ENCODE measurements around the gene CBFA2T3.

DNA sequence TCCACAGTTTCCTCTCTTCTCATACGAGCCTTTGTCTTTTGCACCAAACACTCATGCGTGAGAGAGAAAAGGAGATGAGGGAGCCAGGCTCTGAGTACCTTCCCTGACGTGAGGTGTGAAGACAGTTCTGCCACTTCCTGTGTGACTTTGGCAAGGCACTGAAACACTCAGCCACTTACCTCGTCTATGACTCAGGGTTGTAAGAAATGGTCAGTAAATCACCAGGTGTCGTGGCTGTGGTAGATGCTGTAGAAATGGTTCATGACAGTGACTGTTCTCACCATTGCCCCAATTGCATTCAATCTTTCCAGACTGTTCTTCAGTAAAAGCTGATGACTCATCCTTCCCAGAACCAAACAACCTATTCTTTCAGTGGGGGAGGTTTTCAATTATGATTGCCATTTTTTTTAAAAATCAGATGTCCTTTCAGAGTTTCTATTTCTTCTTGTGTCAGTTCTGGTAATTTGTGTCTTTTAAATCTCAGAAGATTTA, 49.2 kb upstream of the CBFA2T3 start:
- TF ChIP-seq, protein P1, sequence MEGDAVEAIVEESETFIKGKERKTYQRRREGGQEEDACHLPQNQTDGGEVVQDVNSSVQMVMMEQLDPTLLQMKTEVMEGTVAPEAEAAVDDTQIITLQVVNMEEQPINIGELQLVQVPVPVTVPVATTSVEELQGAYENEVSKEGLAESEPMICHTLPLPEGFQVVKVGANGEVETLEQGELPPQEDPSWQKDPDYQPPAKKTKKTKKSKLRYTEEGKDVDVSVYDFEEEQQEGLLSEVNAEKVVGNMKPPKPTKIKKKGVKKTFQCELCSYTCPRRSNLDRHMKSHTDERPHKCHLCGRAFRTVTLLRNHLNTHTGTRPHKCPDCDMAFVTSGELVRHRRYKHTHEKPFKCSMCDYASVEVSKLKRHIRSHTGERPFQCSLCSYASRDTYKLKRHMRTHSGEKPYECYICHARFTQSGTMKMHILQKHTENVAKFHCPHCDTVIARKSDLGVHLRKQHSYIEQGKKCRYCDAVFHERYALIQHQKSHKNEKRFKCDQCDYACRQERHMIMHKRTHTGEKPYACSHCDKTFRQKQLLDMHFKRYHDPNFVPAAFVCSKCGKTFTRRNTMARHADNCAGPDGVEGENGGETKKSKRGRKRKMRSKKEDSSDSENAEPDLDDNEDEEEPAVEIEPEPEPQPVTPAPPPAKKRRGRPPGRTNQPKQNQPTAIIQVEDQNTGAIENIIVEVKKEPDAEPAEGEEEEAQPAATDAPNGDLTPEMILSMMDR (IDR thresholded peaks at IDR 0.05; ENCODE audit: low read depth, low read length) = no peak
- no peak for TF ChIP-seq EZH2phosphoT487 (IDR thresholded peaks at IDR 0.05; ENCODE audit: low read depth)
